ENCODE data around the gene NLRP1. TPM values are rescaled to one million over a fixed set of nuclear protein-coding genes. Genes with fewer than 3 reads are reported as not detected.

Gene NLRP1
- total and polyA plus RNA-seq, 2 of the 13 experiments (the other 11 are each of a cell fraction or from before 2014, with no cell fraction given) = 3.4 to 3.7 TPM

DNA sequence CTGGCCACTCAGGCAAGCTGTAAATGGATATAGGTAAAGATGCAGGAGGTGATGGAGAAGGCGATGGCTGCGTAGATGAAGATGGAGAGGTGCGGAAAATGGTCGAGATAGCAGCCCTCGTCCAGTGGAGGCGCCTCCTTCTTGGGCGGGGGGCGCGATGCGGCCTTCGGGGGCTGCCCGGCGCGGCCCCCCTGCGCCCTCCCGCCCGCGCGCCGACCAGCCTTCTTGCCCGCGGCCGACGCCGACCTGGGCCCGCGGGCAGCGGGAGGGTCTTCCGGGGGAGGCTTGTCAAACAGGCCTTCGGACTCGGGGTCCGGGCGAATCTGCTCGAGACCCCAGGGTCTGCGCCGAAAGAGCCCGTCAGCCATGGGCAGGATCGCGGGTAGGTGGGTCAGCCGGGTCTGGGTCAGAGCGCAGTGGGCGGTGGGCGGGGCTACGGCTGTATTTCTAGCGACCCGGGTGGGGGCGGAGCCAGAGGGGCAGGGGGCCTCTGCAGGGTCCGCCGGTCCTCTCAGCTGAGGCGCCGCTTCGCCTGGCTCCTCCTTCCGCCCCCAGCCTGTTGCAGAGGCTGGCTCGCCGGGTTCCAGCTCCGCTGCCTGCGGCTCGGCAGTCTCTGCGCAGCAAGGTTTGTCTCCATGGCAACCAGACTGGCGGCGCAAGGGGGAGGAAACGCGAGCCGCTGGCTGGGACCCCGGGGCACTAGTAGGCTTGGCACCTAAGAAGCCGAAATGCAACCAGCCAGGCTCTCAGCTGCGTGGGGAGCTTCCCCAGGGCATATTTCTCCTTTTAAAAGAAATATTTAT lies 83.5 kb downstream of the NLRP1 start (continued):
- TF ChIP-seq ATF2 (CRISPR knock-in tag; IDR thresholded peaks at IDR 0.05) (no peak), RELA (CRISPR knock-in tag; IDR thresholded peaks at IDR 0.05) (no peak), ZNF337 (CRISPR knock-in tag; IDR thresholded peaks at IDR 0.05; ENCODE audit: borderline replicate concordance, low read depth) (no peak), GRHL1 (CRISPR knock-in tag; conservative IDR thresholded peaks at IDR 0.05) (no peak), MAZ (IDR thresholded peaks at IDR 0.05; ENCODE audit: borderline replicate concordance, low read depth, low read length) (peak; percentile 74; the same call in 1 of the 2 replicates), MAZ (CRISPR knock-in tag; IDR thresholded peaks at IDR 0.05; ENCODE audit: low read depth) (peak; percentile 56; the same call in 1 of the 2 replicates), MEF2D (CRISPR knock-in tag; IDR thresholded peaks at IDR 0.05) (peak; percentile 57; the same call in 1 of the 2 replicates), MYNN (CRISPR knock-in tag; IDR thresholded peaks at IDR 0.05; ENCODE audit: low read depth) (no peak), ZNF547 (CRISPR knock-in tag; IDR thresholded peaks at IDR 0.05) (no peak), EHMT2 (IDR thresholded peaks at IDR 0.05; ENCODE audit: borderline replicate concordance, low read depth, low read length) (no peak), ATF7-NPFF (CRISPR knock-in tag; IDR thresholded peaks at IDR 0.05; ENCODE audit: low read depth) (peak; percentile 49; the same call in 1 of the 2 replicates), ZNF577 (CRISPR knock-in tag; IDR thresholded peaks at IDR 0.05; ENCODE audit: borderline replicate concordance, low read depth) (no peak), DR1 (CRISPR knock-in tag; IDR thresholded peaks at IDR 0.05) (peak; percentile 83; the same call in 1 of the 2 replicates), ZNF597 (CRISPR knock-in tag; IDR thresholded peaks at IDR 0.05) (no peak), HHEX (CRISPR knock-in tag; IDR thresholded peaks at IDR 0.05) (no peak), RERE (CRISPR knock-in tag; IDR thresholded peaks at IDR 0.05; ENCODE audit: low read depth) (no peak)
- TF ChIP-seq, protein P1, sequence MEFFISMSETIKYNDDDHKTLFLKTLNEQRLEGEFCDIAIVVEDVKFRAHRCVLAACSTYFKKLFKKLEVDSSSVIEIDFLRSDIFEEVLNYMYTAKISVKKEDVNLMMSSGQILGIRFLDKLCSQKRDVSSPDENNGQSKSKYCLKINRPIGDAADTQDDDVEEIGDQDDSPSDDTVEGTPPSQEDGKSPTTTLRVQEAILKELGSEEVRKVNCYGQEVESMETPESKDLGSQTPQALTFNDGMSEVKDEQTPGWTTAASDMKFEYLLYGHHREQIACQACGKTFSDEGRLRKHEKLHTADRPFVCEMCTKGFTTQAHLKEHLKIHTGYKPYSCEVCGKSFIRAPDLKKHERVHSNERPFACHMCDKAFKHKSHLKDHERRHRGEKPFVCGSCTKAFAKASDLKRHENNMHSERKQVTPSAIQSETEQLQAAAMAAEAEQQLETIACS (CRISPR knock-in tag; IDR thresholded peaks at IDR 0.05) = no peak

All from HepG2 (cell line).